Body of pancreas (tissue), 4 donors: ENCODE data around the gene ATRIP. TPM values are rescaled to one million over a fixed set of nuclear protein-coding genes. Genes with fewer than 3 reads are reported as not detected.

Source experiments
- ATAC-seq: fragments of 150-250 bp; one replicate; pipeline ENCODE4 v1.9.1; 2016
- DNase-seq, 4 donors: peaks; one replicate each; pipeline ENCODE4 v3.0.0-alpha.2; 2019
- H3K27ac ChIP-seq, 4 donors: fragments of 200-600 bp; sonication (generic); 1 replicate in 3 of 4; 2 replicates in 1 of 4; pipeline versions ENCODE4 v1.5.1 to v1.6.1; 2016 to 2019; ENCODE audit warnings: mild to moderate bottlenecking in 1 of 4, mixed read lengths in 1 of 4, moderate library complexity in 1 of 4
- H3K27me3 ChIP-seq, 2 donors: fragments of 200-600 bp; sonication (generic); one replicate each; pipeline ENCODE4 v1.6.0; 2016; ENCODE audit warnings: mild to moderate bottlenecking in 1 of 2
- H3K36me3 ChIP-seq, 2 donors: fragments of 200-600 bp; sonication (generic); replicated peaks in 1 of 2; 2 replicates each; pipeline ENCODE4 v1.5.1; 2016; ENCODE audit warnings: low read depth in 2 of 2; ENCODE audit not compliant: insufficient read depth in 1 of 2
- H3K4me1 ChIP-seq: fragments of 200-600 bp; sonication (generic); one replicate; pipeline ENCODE4 v1.6.0; 2016
- H3K4me3 ChIP-seq, 2 donors: fragments of 200-600 bp; sonication (generic); 1 replicate in 1 of 2; 2 replicates in 1 of 2; pipeline ENCODE4 v1.5.1; 2016 to 2019
- H3K9me3 ChIP-seq, 3 donors: fragments of 200-600 bp; sonication (generic); 1 replicate in 2 of 3; 2 replicates in 1 of 3; pipeline ENCODE4 v1.5.1; 2016
- CTCF ChIP-seq, 7 experiments: fragments of 450-650 bp in 4 of 7; fragments of 200-600 bp in 3 of 7; sonication (generic) in 3 of 7; IDR thresholded peaks; one replicate each; pipeline ENCODE4 v1.5.1; 2016 to 2019; ENCODE audit warnings: antibody characterized with exemption in 7 of 7
- POLR2A ChIP-seq, 3 donors: fragments of 450-650 bp; IDR thresholded peaks; one replicate each; pipeline ENCODE4 v1.6.1; 2016; ENCODE audit warnings: antibody characterized with exemption in 3 of 3, mild to moderate bottlenecking in 2 of 3
- WGBS, 2 donors: methylation state at CpG; one replicate each; pipeline ENCODE4 v1.1.5; 2017; 5-methylcytosine and 5-hydroxymethylcytosine counted together
- intact Hi-C: fragments of 100-400 bp; cut with DNase I; formaldehyde crosslinking; loops from one replicate; pipeline ENCODE4 v1.15.1; 2023
- total RNA-seq, 2 donors: library from RNA; depleted of rRNA; stranded (reverse); fragments of >200 nt; gene quantifications; one replicate each; pipeline ENCODE4 v1.1.0, GENCODE V29; 2016

The ATRIP gene
- total RNA-seq, 2 donors from 2014 or later = 2.6 to 4.3 TPM

DNA sequence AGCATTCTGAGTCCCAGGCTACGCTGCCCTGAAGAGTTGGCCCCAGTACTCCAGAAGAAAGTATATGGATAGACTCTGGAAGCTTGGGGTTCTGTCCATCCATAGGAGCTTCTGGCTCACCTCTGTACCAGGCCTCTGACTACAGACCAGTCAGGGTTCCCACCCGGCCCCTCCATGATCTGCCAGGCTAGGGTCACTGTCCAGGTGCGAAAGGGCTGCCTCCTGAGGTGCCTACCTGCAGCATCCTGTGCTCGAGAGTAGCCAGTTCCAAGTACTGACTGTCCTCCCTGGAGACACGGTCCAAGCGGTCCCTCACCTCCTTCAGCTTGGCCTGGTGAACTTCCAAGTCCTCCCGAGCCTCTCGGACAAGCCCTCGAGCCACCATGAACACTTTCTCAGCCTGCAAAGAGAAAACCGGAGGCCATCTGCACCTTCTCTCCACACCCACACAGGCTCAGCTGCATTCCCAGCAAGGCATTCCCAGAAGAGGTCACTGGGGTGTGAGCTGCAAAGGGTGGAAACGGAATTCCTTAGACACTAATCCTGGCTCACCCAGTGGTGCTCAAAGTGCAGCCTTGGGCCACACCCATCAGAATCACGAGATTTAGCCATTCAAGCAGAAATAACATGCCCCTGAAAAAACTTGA, 12.9 kb upstream of the ATRIP start:
- DNase-seq = no peak
- no peak overlapping the region for H3K27ac ChIP-seq

DNA sequence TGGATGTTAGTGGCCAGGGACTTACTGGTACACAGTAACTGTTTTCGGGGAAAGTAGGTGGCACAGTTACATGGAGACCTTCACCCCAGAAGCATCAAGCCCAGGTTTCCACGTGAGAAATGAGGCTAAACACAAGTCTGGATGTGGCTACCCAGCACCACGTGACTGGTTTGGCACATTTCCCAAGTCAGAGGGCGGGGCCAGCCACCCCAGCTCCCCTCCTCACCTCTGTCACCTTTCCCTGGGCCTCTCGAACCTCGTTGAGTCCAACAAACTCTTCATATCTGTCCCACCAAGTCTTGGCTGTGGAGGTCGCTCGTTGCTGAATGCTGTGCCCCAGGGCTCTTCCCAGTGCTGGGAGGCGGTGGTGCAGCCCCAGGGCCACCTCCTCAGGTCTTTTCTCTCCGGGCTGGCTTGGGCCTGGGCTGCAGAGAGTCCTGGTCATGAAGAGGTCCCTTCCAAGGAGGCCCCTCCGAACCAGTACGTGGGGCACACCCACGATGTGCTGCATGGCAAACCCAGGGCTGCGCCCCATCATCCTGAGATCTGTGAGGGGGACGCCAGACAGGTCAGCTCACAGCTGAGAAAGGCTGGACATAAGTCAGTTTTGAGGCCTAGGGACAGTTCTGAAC, 11.8 kb upstream of the ATRIP start:
- no peaks in the 10 kb centered on the region for H3K36me3 ChIP-seq
- intact Hi-C loops = loop anchor here (5.0 kb wide), 1 partner anchor 32 kb away; no protein-coding TSS in a partner anchor
- 65 to 74% methylated on average over 11 to 15 of the region's 15 CpGs for WGBS, 2 donors
- ATAC-seq (no peak), DNase-seq (no peak)
- H3K9me3 ChIP-seq = no peaks in the 10 kb centered on the region
- no peaks in the 10 kb centered on the region for H3K27me3 ChIP-seq
- no peak for TF ChIP-seq CTCF (IDR thresholded peaks at IDR 0.05)
- no peak for TF ChIP-seq POLR2A (IDR thresholded peaks at IDR 0.05)
- H3K4me3 ChIP-seq = no peak overlapping the region
- H3K4me1 ChIP-seq = peaks cover 35% of the 10 kb centered on the region
- no peak overlapping the region for H3K27ac ChIP-seq

More for the DNA sequence above, 12.9 kb upstream of the ATRIP start:
- ATAC-seq = no peak
- H3K9me3 ChIP-seq = no peaks in the 10 kb centered on the region
- no peak overlapping the region for H3K4me3 ChIP-seq
- H3K4me1 ChIP-seq = peaks cover 26% of the 10 kb centered on the region
- no peaks in the 10 kb centered on the region for H3K27me3 ChIP-seq
- intact Hi-C loops = no loop called here
- WGBS, 2 donors = 81 to 90% methylated on average over 11 to 12 of the region's 12 CpGs
- H3K36me3 ChIP-seq = no peaks in the 10 kb centered on the region
- TF ChIP-seq CTCF (IDR thresholded peaks at IDR 0.05) (no peak), POLR2A (IDR thresholded peaks at IDR 0.05) (no peak)

DNA sequence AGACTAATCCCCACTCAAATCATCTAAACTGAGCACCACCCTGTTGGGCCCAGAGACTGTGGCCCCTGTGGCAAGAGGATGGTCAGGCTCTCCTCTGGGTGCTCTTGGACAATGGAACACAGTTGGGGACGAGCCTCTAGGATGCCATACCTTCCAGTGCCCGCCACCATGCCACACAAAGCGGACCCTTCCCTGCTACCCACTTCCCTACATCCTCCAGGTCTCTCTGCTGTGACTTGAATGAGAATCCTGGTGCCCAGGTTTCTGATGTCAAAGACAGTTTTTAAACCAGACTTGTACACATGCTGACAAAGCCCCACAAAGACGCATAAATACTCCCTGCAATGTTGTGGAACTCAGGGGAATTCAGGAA, 11.3 kb upstream of the ATRIP start:
- Histone ChIP-seq H3K9me3 (no peaks in the 10 kb centered on the region), H3K4me1 (peaks cover 34% of the 10 kb centered on the region), H3K36me3 (no peaks in the 10 kb centered on the region), H3K27ac (no peak overlapping the region), H3K4me3 (no peak overlapping the region), H3K27me3 (no peaks in the 10 kb centered on the region)
- ATAC-seq = no peak
- no peak for DNase-seq
- intact Hi-C loops = loop anchor here (5.0 kb wide), 1 partner anchor 33 kb away; no protein-coding TSS in a partner anchor
- TF ChIP-seq POLR2A (IDR thresholded peaks at IDR 0.05) = no peak
- TF ChIP-seq CTCF (IDR thresholded peaks at IDR 0.05) = no peak
- 82 to 83% methylated on average over 4 of the region's 4 CpGs for WGBS, 2 donors

GRCh38 chr3:48435774-48436476, 10.6 kb upstream of the ATRIP start:
- peak; percentile 61 for ATAC-seq
- TF ChIP-seq POLR2A (IDR thresholded peaks at IDR 0.05) (no peak), CTCF (IDR thresholded peaks at IDR 0.05) (peak; percentile 97 to 100 (median 100))
- Histone ChIP-seq H3K9me3 (no peaks in the 10 kb centered on the region), H3K27me3 (no peaks in the 10 kb centered on the region), H3K36me3 (no peaks in the 10 kb centered on the region), H3K27ac (peak overlapping the region in 1 of 4 donors; percentile 2), H3K4me1 (peaks cover 28% of the 10 kb centered on the region), H3K4me3 (no peak overlapping the region)
- intact Hi-C loops = loop anchor here (2.0 to 5.0 kb wide), 2 partner anchors 34 to 161 kb away; no protein-coding TSS in a partner anchor
- peak; percentile 91 for DNase-seq
- 25 to 29% methylated on average over 7 of the region's 7 CpGs for WGBS, 2 donors
